Measurements from ENCODE around the gene OLFM3. TPM values are rescaled to one million over a fixed set of nuclear protein-coding genes. Genes with fewer than 3 reads are reported as not detected.

Gene OLFM3
- total RNA-seq, 1 donor from 2014 or later, result 7.5 TPM

GRCh38 chr1:101902199-101902598, 94.5 kb downstream of the OLFM3 start:
- no peaks in the 10 kb centered on the region for H3K9me3 Mint-ChIP-seq
- H3K36me3 Mint-ChIP-seq, result no peaks in the 10 kb centered on the region
- H3K27ac Mint-ChIP-seq, result no peak overlapping the region
- peaks cover 24% of the 10 kb centered on the region for H3K4me1 Mint-ChIP-seq
- H3K27me3 Mint-ChIP-seq (ENCODE audit: low read depth), result no peaks in the 10 kb centered on the region
- no peak overlapping the region for H3K4me3 Mint-ChIP-seq
- DNase-seq (ENCODE audit: low spot score in 2 of 2, unreplicated experiment in 2 of 2), result no peak
- no peak for TF ChIP-seq CTCF (IDR thresholded peaks at IDR 0.05; ENCODE audit: unreplicated experiment)

GRCh38 chr1:101898137-101898536, 98.6 kb downstream of the OLFM3 start:
- Mint-ChIP-seq H3K36me3 (no peaks in the 10 kb centered on the region), H3K4me3 (no peak overlapping the region), H3K4me1 (peaks cover 3% of the 10 kb centered on the region), H3K9me3 (no peaks in the 10 kb centered on the region), H3K27me3 (ENCODE audit: low read depth) (no peaks in the 10 kb centered on the region), H3K27ac (no peak overlapping the region)
- no peak for TF ChIP-seq CTCF (IDR thresholded peaks at IDR 0.05; ENCODE audit: unreplicated experiment)
- no peak for DNase-seq (ENCODE audit: low spot score in 2 of 2, unreplicated experiment in 2 of 2)

GRCh38 chr1:101884621-101885020, 112.1 kb downstream of the OLFM3 start:
- Mint-ChIP-seq H3K4me1 (no peaks in the 10 kb centered on the region), H3K27ac (no peak overlapping the region), H3K27me3 (ENCODE audit: low read depth) (no peaks in the 10 kb centered on the region), H3K4me3 (no peak overlapping the region), H3K9me3 (peaks cover 15% of the 10 kb centered on the region), H3K36me3 (no peaks in the 10 kb centered on the region)
- no peak for DNase-seq (ENCODE audit: low spot score in 2 of 2, unreplicated experiment in 2 of 2)
- no peak for TF ChIP-seq CTCF (IDR thresholded peaks at IDR 0.05; ENCODE audit: unreplicated experiment)

- DNase-seq (ENCODE audit: low spot score in 2 of 2, unreplicated experiment in 2 of 2), result no peak
- Mint-ChIP-seq H3K4me3 (no peak overlapping the region), H3K36me3 (no peaks in the 10 kb centered on the region), H3K9me3 (peaks cover 7% of the 10 kb centered on the region), H3K4me1 (peaks cover 4% of the 10 kb centered on the region), H3K27ac (no peak overlapping the region), H3K27me3 (ENCODE audit: low read depth) (peaks cover 4% of the 10 kb centered on the region)
- TF ChIP-seq CTCF (IDR thresholded peaks at IDR 0.05; ENCODE audit: unreplicated experiment), result no peak
Measured at GRCh38 chr1:101875891-101876290, 120.8 kb downstream of the OLFM3 start.

- Mint-ChIP-seq H3K9me3 (peaks cover 11% of the 10 kb centered on the region), H3K36me3 (no peaks in the 10 kb centered on the region), H3K4me3 (no peak overlapping the region), H3K4me1 (peaks cover 6% of the 10 kb centered on the region), H3K27ac (no peak overlapping the region), H3K27me3 (ENCODE audit: low read depth) (peaks cover 3% of the 10 kb centered on the region)
- no peak for TF ChIP-seq CTCF (IDR thresholded peaks at IDR 0.05; ENCODE audit: unreplicated experiment)
- no peak for DNase-seq (ENCODE audit: low spot score in 2 of 2, unreplicated experiment in 2 of 2)
Measured at GRCh38 chr1:101873672-101874071, 123.1 kb downstream of the OLFM3 start.

GRCh38 chr1:101859941-101860340, 136.8 kb downstream of the OLFM3 start:
- H3K4me1 Mint-ChIP-seq, result peaks cover 13% of the 10 kb centered on the region
- no peak for TF ChIP-seq CTCF (IDR thresholded peaks at IDR 0.05; ENCODE audit: unreplicated experiment)
- no peak overlapping the region for H3K4me3 Mint-ChIP-seq
- no peak for DNase-seq (ENCODE audit: low spot score in 2 of 2, unreplicated experiment in 2 of 2)
- no peaks in the 10 kb centered on the region for H3K27me3 Mint-ChIP-seq (ENCODE audit: low read depth)
- peaks cover 11% of the 10 kb centered on the region for H3K9me3 Mint-ChIP-seq
- H3K36me3 Mint-ChIP-seq, result peaks cover 2% of the 10 kb centered on the region
- no peak overlapping the region for H3K27ac Mint-ChIP-seq

Measured in mesothelial cell of epicardium (in vitro differentiated cells).